SU-DHL-6 (cell line): ENCODE data around the gene DPP10.

Source experiments
- CTCF ChIP-seq: fragments of 200-600 bp; sonication (generic); IDR thresholded peaks from one replicate; pipeline ENCODE4 v1.5.1; 2017; ENCODE audit warnings: antibody characterized with exemption, mild to moderate bottlenecking, low read length, moderate library complexity; ENCODE audit not compliant: insufficient read depth, poor library complexity, severe bottlenecking
- EZH2phosphoT487 ChIP-seq: fragments of 200-600 bp; sonication (generic), shearing (Covaris generic); conservative IDR thresholded peaks from 2 replicates; pipeline ENCODE4 v1.6.1; 2018; ENCODE audit warnings: mild to moderate bottlenecking, antibody characterized with exemption, low read length, moderate library complexity, mixed read lengths

DNA sequence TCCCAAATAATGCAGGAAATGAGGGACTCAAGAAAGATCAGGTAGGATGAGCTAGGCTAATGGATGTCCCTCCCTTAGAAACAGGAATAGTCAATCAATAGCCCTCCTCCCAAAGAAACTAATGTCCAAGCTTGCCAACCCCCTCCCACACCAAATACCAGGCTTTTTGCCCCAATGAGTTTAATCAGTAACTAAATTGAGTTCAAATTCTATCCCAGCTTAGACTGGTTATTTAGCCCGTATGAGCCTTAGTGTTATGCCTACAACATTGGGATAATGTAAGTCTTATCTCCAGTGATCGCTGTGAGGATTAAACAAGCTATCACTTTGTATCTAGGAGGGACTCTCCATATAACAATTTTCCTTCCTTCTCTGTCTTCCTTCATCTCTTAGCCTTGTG is 310.7 kb downstream of the DPP10 start:
- TF ChIP-seq CTCF (no peak), EZH2phosphoT487 (no peak)
